ENCODE results near the gene FNIP1. TPM values are rescaled to one million over a fixed set of nuclear protein-coding genes. Genes with fewer than 3 reads are reported as not detected.

Gene FNIP1
- polyA plus RNA-seq, 1 of the 3 experiments (the other 2 are of a cell fraction): 2.4 TPM

DNA sequence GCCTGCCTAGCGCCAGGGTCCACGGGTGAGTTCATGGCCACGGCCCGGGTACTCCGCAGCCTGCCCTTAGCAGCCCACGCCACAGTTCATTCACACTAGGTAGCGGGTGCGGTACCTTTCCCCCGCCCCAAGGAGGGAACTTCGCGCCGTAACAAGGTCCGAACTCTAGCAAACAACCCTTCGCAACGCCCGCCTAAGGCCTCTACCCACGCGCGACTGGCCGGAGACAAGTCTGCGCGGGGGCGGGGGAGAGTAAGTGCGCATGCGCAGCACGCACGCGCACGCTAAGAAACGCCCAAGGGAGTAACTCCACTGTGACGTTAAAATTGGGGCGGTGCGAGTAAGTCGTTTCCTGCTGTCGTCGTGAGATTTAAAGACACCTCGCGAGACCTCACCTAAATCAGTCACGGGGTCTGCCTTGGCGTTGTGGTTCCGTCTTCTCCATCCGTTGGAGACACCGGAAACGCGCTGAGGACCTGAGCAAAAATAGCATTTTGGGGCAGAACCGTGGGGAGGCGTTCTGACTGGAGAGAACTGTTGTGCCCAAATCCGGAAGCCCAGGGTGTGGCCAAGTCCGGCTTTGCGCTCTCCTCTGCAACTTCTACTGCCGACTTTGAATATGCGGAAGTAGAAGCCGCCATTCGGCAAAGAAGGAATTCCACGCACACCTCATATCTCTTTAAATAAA, 161.7 kb downstream of the FNIP1 start, which contains the start of gene RAPGEF6 (continued):
- TF ChIP-seq IRF3 (IDR thresholded peaks at IDR 0.05; ENCODE audit: low read depth, low read length) (no peak), CHD2 (IDR thresholded peaks at IDR 0.05; ENCODE audit: low read length, partially characterized antibody) (peak; percentile 99), TCF12 (IDR thresholded peaks at IDR 0.05) (no peak), NRF1 (IDR thresholded peaks at IDR 0.05; ENCODE audit: low read depth, low read length) (peak; percentile 92), TEAD4 (IDR thresholded peaks at IDR 0.05; ENCODE audit: borderline replicate concordance, insufficient read depth) (peak; percentile 49; the same call in 1 of the 2 replicates), TAF1 (IDR thresholded peaks at IDR 0.05; ENCODE audit: borderline replicate concordance, low read depth, low read length) (peak; percentile 66), RCOR1 (IDR thresholded peaks at IDR 0.05; ENCODE audit: low read length) (0 out of 2 replicates have a peak, but pooled peaks have one; percentile 2), RXRA (IDR thresholded peaks at IDR 0.05; ENCODE audit: borderline replicate concordance, low read depth) (no peak), FOSL2 (IDR thresholded peaks at IDR 0.05; ENCODE audit: borderline replicate concordance, low read depth) (no peak), SIN3A (IDR thresholded peaks at IDR 0.05; ENCODE audit: borderline replicate concordance, low read depth, low read length) (no peak; the same call in none of the 2 replicates), FOXJ3 (CRISPR knock-in tag; IDR thresholded peaks at IDR 0.05) (no peak), ELF1 (IDR thresholded peaks at IDR 0.05) (peak; percentile 92), POLR2AphosphoS5 (IDR thresholded peaks at IDR 0.05; ENCODE audit: low read depth, low read length) (peak; percentile 93), RFX5 (IDR thresholded peaks at IDR 0.05; ENCODE audit: low read length) (0 out of 2 replicates have a peak, but pooled peaks have one; percentile 32), YY1 (IDR thresholded peaks at IDR 0.05; ENCODE audit: low read depth) (peak; percentile 83), FOXM1 (IDR thresholded peaks at IDR 0.05; ENCODE audit: low read depth) (no peak), EP300 (IDR thresholded peaks at IDR 0.05; ENCODE audit: borderline replicate concordance in 1 of 2, low read depth in 1 of 2, low read length in 1 of 2) (no peak), GABPA (IDR thresholded peaks at IDR 0.05; ENCODE audit: low read depth) (peak; percentile 76), CTCF (IDR thresholded peaks at IDR 0.05) (0 out of 2 replicates have a peak, but pooled peaks have one; percentile 13), RAD21 (IDR thresholded peaks at IDR 0.05; ENCODE audit: low read length) (0 out of 2 replicates have a peak, but pooled peaks have one; percentile 13), SMC3 (IDR thresholded peaks at IDR 0.05; ENCODE audit: low read depth, low read length) (no peak), MXI1 (IDR thresholded peaks at IDR 0.05; ENCODE audit: low read depth, low read length) (peak; percentile 89)
- TF ChIP-seq, protein P1, sequence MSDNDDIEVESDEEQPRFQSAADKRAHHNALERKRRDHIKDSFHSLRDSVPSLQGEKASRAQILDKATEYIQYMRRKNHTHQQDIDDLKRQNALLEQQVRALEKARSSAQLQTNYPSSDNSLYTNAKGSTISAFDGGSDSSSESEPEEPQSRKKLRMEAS (IDR thresholded peaks at IDR 0.05; ENCODE audit: low read depth): 0 out of 2 replicates have a peak, but pooled peaks have one; percentile 65
- TF ChIP-seq, protein P2, sequence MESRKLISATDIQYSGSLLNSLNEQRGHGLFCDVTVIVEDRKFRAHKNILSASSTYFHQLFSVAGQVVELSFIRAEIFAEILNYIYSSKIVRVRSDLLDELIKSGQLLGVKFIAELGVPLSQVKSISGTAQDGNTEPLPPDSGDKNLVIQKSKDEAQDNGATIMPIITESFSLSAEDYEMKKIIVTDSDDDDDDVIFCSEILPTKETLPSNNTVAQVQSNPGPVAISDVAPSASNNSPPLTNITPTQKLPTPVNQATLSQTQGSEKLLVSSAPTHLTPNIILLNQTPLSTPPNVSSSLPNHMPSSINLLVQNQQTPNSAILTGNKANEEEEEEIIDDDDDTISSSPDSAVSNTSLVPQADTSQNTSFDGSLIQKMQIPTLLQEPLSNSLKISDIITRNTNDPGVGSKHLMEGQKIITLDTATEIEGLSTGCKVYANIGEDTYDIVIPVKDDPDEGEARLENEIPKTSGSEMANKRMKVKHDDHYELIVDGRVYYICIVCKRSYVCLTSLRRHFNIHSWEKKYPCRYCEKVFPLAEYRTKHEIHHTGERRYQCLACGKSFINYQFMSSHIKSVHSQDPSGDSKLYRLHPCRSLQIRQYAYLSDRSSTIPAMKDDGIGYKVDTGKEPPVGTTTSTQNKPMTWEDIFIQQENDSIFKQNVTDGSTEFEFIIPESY (IDR thresholded peaks at IDR 0.05; ENCODE audit: borderline replicate concordance, low read depth): peak; percentile 97
